HL-60 (cell line): Measurements from ENCODE around the gene GABRB3.

ENCODE experiments used
- DNase-seq, 2 experiments: peaks; one replicate each; pipeline ENCODE4 v3.0.0-alpha.2; 2010 to 2020; ENCODE audit warnings: low read depth in 1 of 2, low spot score in 1 of 2
- H3K27ac ChIP-seq: fragments of 250-450 bp; sonication (Bioruptor Pico); replicated peaks from 2 replicates; pipeline ENCODE4 v1.5.1; 2020; ENCODE audit warnings: mild to moderate bottlenecking, moderate library complexity
- H3K27me3 ChIP-seq: fragments of 250-450 bp; sonication (Bioruptor Pico); 2 replicates; pipeline ENCODE4 v1.5.1; 2021; ENCODE audit warnings: mild to moderate bottlenecking, moderate library complexity; ENCODE audit not compliant: insufficient read depth, poor library complexity, severe bottlenecking
- H3K4me3 ChIP-seq: replicated peaks from 2 replicates; pipeline ENCODE4 v1.5.1; 2011; ENCODE audit warnings: mild to moderate bottlenecking, control low read depth, low read length; ENCODE audit not compliant: insufficient read depth
- GABPA ChIP-seq: IDR thresholded peaks from 2 replicates; pipeline ENCODE4 v1.6.1; 2012; ENCODE audit warnings: low read depth
- POLR2AphosphoS5 ChIP-seq: IDR thresholded peaks from 2 replicates; pipeline ENCODE4 v1.6.1; 2012; ENCODE audit warnings: low read depth
- SPI1 ChIP-seq: IDR thresholded peaks from 2 replicates; pipeline ENCODE4 v1.6.1; 2012; ENCODE audit warnings: low read depth, mild to moderate bottlenecking, borderline replicate concordance
- TF ChIP-seq, protein P1 (sequence below): IDR thresholded peaks from one replicate; pipeline ENCODE4 v1.5.1; 2011; ENCODE audit warnings: low read length, control low read depth, inconsistent platforms; ENCODE audit not compliant: insufficient read depth
- TF ChIP-seq, protein P2 (sequence below): IDR thresholded peaks from 2 replicates; pipeline ENCODE4 v1.6.1; 2012; ENCODE audit warnings: low read depth; ENCODE audit not compliant: insufficient replicate concordance

GABRB3 gene

DNA sequence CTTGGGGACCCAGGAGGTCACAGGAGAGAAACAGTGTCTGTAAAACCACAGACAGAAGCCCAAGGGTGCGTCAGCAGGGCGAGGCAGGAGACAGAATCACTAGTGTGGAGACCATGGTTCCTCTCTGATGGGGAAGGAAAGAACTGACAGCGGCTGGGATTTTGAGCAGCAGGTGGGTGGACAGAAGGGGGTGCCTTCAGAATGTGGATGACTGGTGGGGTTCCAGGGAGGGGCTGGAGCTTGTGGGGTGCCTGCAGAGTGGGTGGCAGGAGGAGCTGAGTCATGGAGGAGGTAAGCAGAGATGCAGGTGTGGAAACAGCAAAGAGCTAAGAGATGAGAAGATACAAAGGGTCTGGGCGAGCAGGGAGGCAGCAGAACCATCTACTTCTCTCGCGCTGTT lies 124.2 kb downstream of the GABRB3 start:
- no peak for DNase-seq
- no peaks in the 10 kb centered on the region for H3K27me3 ChIP-seq
- H3K4me3 ChIP-seq: no peak overlapping the region
- TF ChIP-seq GABPA (no peak), SPI1 (no peak), POLR2AphosphoS5 (no peak)
- TF ChIP-seq, protein P1, sequence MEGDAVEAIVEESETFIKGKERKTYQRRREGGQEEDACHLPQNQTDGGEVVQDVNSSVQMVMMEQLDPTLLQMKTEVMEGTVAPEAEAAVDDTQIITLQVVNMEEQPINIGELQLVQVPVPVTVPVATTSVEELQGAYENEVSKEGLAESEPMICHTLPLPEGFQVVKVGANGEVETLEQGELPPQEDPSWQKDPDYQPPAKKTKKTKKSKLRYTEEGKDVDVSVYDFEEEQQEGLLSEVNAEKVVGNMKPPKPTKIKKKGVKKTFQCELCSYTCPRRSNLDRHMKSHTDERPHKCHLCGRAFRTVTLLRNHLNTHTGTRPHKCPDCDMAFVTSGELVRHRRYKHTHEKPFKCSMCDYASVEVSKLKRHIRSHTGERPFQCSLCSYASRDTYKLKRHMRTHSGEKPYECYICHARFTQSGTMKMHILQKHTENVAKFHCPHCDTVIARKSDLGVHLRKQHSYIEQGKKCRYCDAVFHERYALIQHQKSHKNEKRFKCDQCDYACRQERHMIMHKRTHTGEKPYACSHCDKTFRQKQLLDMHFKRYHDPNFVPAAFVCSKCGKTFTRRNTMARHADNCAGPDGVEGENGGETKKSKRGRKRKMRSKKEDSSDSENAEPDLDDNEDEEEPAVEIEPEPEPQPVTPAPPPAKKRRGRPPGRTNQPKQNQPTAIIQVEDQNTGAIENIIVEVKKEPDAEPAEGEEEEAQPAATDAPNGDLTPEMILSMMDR: no peak
- TF ChIP-seq, protein P2, sequence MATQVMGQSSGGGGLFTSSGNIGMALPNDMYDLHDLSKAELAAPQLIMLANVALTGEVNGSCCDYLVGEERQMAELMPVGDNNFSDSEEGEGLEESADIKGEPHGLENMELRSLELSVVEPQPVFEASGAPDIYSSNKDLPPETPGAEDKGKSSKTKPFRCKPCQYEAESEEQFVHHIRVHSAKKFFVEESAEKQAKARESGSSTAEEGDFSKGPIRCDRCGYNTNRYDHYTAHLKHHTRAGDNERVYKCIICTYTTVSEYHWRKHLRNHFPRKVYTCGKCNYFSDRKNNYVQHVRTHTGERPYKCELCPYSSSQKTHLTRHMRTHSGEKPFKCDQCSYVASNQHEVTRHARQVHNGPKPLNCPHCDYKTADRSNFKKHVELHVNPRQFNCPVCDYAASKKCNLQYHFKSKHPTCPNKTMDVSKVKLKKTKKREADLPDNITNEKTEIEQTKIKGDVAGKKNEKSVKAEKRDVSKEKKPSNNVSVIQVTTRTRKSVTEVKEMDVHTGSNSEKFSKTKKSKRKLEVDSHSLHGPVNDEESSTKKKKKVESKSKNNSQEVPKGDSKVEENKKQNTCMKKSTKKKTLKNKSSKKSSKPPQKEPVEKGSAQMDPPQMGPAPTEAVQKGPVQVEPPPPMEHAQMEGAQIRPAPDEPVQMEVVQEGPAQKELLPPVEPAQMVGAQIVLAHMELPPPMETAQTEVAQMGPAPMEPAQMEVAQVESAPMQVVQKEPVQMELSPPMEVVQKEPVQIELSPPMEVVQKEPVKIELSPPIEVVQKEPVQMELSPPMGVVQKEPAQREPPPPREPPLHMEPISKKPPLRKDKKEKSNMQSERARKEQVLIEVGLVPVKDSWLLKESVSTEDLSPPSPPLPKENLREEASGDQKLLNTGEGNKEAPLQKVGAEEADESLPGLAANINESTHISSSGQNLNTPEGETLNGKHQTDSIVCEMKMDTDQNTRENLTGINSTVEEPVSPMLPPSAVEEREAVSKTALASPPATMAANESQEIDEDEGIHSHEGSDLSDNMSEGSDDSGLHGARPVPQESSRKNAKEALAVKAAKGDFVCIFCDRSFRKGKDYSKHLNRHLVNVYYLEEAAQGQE: no peak
- H3K27ac ChIP-seq: no peak overlapping the region

DNA sequence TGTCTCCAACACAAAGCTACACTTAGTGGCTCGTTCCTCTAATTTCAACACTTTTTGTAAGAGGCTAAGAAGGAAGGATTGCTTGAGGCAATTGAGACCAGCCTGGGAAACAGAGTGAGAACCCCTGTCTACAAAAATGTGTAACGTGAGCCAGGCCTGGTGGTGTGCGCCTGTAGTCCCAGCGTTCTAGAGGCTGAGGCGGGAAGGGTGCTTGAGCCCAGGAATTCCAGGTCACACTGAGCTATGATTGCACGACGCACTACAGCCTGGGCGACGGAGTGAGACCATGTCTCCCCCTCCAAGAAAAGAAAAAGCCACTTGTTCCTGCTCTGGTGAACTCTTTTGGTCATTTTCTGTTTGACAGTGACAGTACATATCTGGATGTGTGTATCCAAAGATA lies 127.9 kb downstream of the GABRB3 start:
- TF ChIP-seq, protein P2: no peak
- no peak for TF ChIP-seq POLR2AphosphoS5
- Histone ChIP-seq H3K4me3 (no peak overlapping the region), H3K27me3 (no peaks in the 10 kb centered on the region), H3K27ac (no peak overlapping the region)
- DNase-seq: no peak

DNA sequence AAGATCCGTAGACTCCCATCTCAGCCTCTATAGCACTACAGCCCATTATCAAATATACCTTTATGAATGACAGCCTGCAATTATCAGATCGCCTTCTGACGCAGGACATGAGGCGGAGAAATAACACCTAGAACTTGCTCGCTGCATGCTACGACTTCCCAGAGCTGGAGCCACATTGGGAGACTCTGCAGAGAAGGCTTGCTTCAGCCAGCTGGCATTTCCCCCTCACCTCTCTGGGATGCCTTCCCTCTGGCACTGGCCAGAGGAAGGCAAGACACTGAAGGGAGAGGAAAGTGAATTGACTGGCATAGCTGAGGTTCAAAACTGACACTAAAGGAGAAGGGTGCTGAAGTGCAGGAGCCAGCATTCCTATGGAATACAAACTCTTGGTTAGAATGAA lies 131.7 kb downstream of the GABRB3 start:
- TF ChIP-seq, protein P1: no peak
- TF ChIP-seq POLR2AphosphoS5: no peak
- TF ChIP-seq, protein P2: no peak
- TF ChIP-seq SPI1: no peak
- no peak overlapping the region for H3K4me3 ChIP-seq
- no peaks in the 10 kb centered on the region for H3K27me3 ChIP-seq
- no peak overlapping the region for H3K27ac ChIP-seq
- DNase-seq: no peak

DNA sequence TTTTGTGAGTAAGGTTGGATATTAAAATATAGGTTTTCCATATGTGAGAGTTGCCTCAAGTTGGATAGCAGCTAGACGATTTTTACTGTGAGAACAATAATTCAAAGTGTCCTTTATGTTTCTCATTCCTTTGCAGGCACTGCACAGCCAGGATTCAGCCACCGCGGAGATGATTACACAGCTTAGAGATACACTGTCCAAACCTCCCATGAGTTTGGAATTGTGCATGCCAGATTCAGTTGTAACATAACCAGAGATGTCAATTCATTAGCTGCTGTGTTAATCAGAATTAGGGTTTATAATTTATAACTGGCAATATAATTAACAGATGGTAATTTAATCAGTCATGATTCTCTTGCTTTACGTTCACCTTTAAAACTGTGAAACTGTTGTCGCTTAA lies 132.3 kb downstream of the GABRB3 start:
- no peak for DNase-seq
- Histone ChIP-seq H3K27ac (no peak overlapping the region), H3K4me3 (no peak overlapping the region), H3K27me3 (no peaks in the 10 kb centered on the region)
- TF ChIP-seq POLR2AphosphoS5 (no peak), SPI1 (no peak), GABPA (no peak)
- TF ChIP-seq, protein P2: no peak
- TF ChIP-seq, protein P1: no peak
